Spinal cord (tissue), 10 donors: Measurements from ENCODE around the gene IL1RAPL1. TPM values are rescaled to one million over a fixed set of nuclear protein-coding genes. Genes with fewer than 3 reads are reported as not detected.
A peak's percentile ranks its signal among the peaks of the same experiment; 100 is the strongest.

Experiments used
- DNase-seq, 6 donors: peaks; one replicate each; pipeline versions ENCODE4 v3.0.0 to v3.0.0-alpha.2; 2013 to 2015; ENCODE audit warnings: low spot score in 6 of 6, low read depth in 4 of 6
- H3K27ac ChIP-seq: one replicate; pipeline ENCODE4 v1.5.1; 2013; ENCODE audit warnings: low read depth, low read length, control low read depth
- H3K27me3 ChIP-seq: one replicate; pipeline ENCODE4 v1.6.1; 2013; ENCODE audit warnings: low read length; ENCODE audit not compliant: control insufficient read depth, insufficient read depth
- H3K36me3 ChIP-seq: one replicate; pipeline ENCODE4 v1.6.1; 2013; ENCODE audit warnings: low read length; ENCODE audit not compliant: control insufficient read depth, insufficient read depth
- H3K4me1 ChIP-seq: one replicate; pipeline ENCODE4 v1.6.1; 2013; ENCODE audit warnings: low read length; ENCODE audit not compliant: control insufficient read depth, insufficient read depth
- H3K4me3 ChIP-seq: one replicate; pipeline ENCODE4 v1.5.1; 2013; ENCODE audit warnings: low read depth, low read length, control low read depth
- H3K9me3 ChIP-seq: one replicate; pipeline ENCODE4 v1.6.1; 2013; ENCODE audit warnings: low read length; ENCODE audit not compliant: control insufficient read depth, insufficient read depth
- WGBS: methylation state at CpG from one replicate; pipeline ENCODE4 v1.1.5; 2013; ENCODE audit warnings: missing lambda C conversion rate; ENCODE audit not compliant: insufficient coverage; 5-methylcytosine and 5-hydroxymethylcytosine counted together
- polyA plus RNA-seq, 2 donors: library from polyadenylated mRNA; unstranded; fragments of 120-200 nt; gene quantifications; one replicate each; pipeline ENCODE4 v1.2.1, GENCODE V29; 2013; ENCODE audit not compliant: insufficient read length in 2 of 2
- total RNA-seq, 2 donors: library from RNA; depleted of rRNA in 1 of 2; stranded (reverse); fragments of 120-200 nt in 1 of 2; fragments of >200 nt in 1 of 2; gene quantifications; one replicate each; pipeline versions ENCODE4 v1.2.3 to v1.2.4, GENCODE V29; 2013 to 2014
- donor health status: healthy.

IL1RAPL1 gene
- total and polyA plus RNA-seq, 4 donors, result 2.3 to 24.5 (median 7.0) TPM

- H3K9me3 ChIP-seq, result no peaks in the 10 kb centered on the region
- no peaks in the 10 kb centered on the region for H3K36me3 ChIP-seq
- no peaks in the 10 kb centered on the region for H3K4me1 ChIP-seq
- DNase-seq, result no peak
- H3K27ac ChIP-seq, result no peak overlapping the region
- 60% methylated on average over 1 of the region's 2 CpGs for WGBS
- no peak overlapping the region for H3K4me3 ChIP-seq
- H3K27me3 ChIP-seq, result no peaks in the 10 kb centered on the region
Observed at GRCh38 chrX:29024871-29025270, 437.6 kb downstream of the IL1RAPL1 start.

- no peaks in the 10 kb centered on the region for H3K9me3 ChIP-seq
- H3K4me1 ChIP-seq, result no peaks in the 10 kb centered on the region
- no peak overlapping the region for H3K27ac ChIP-seq
- WGBS, result 20% methylated on average over 1 of the region's 2 CpGs
- no peaks in the 10 kb centered on the region for H3K27me3 ChIP-seq
- no peak for DNase-seq
- H3K36me3 ChIP-seq, result no peaks in the 10 kb centered on the region
- H3K4me3 ChIP-seq, result no peak overlapping the region
Observed at GRCh38 chrX:29039501-29039900, 452.3 kb downstream of the IL1RAPL1 start.

- DNase-seq, result peak in 1 of 6 donors; percentile 4
- H3K9me3 ChIP-seq, result no peaks in the 10 kb centered on the region
- no peaks in the 10 kb centered on the region for H3K36me3 ChIP-seq
- no peaks in the 10 kb centered on the region for H3K4me1 ChIP-seq
- no peak overlapping the region for H3K27ac ChIP-seq
- WGBS, result no CpG with 5 or more reads among the region's 1 CpG
- H3K4me3 ChIP-seq, result no peak overlapping the region
- no peaks in the 10 kb centered on the region for H3K27me3 ChIP-seq
Observed at GRCh38 chrX:29040160-29040559, 452.9 kb downstream of the IL1RAPL1 start.

GRCh38 chrX:29042341-29042740 lies 455.1 kb downstream of the IL1RAPL1 start:
- Histone ChIP-seq H3K27ac (no peak overlapping the region), H3K27me3 (no peaks in the 10 kb centered on the region), H3K4me1 (no peaks in the 10 kb centered on the region), H3K36me3 (no peaks in the 10 kb centered on the region), H3K9me3 (no peaks in the 10 kb centered on the region), H3K4me3 (no peak overlapping the region)
- no peak for DNase-seq
- no CpG with 5 or more reads among the region's 2 CpGs for WGBS

GRCh38 chrX:29043746-29044145 lies 456.5 kb downstream of the IL1RAPL1 start:
- Histone ChIP-seq H3K27me3 (no peaks in the 10 kb centered on the region), H3K9me3 (no peaks in the 10 kb centered on the region), H3K27ac (no peak overlapping the region), H3K4me3 (no peak overlapping the region), H3K4me1 (no peaks in the 10 kb centered on the region), H3K36me3 (no peaks in the 10 kb centered on the region)
- no peak for DNase-seq
- WGBS, result 33% methylated on average over 1 of the region's 3 CpGs

GRCh38 chrX:29044423-29045184 lies 457.4 kb downstream of the IL1RAPL1 start:
- Histone ChIP-seq H3K9me3 (no peaks in the 10 kb centered on the region), H3K4me3 (no peak overlapping the region), H3K27ac (no peak overlapping the region), H3K36me3 (no peaks in the 10 kb centered on the region), H3K4me1 (no peaks in the 10 kb centered on the region), H3K27me3 (no peaks in the 10 kb centered on the region)
- no peak for DNase-seq
- WGBS, result 80% methylated on average over 1 of the region's 7 CpGs

- H3K36me3 ChIP-seq, result no peaks in the 10 kb centered on the region
- no peaks in the 10 kb centered on the region for H3K4me1 ChIP-seq
- no peaks in the 10 kb centered on the region for H3K27me3 ChIP-seq
- no peak for DNase-seq
- H3K9me3 ChIP-seq, result no peaks in the 10 kb centered on the region
- no peak overlapping the region for H3K27ac ChIP-seq
- WGBS, result no CpG with 5 or more reads among the region's 2 CpGs
- no peak overlapping the region for H3K4me3 ChIP-seq
Observed at GRCh38 chrX:29065477-29065876, 478.2 kb downstream of the IL1RAPL1 start.

GRCh38 chrX:29066516-29066915 lies 479.3 kb downstream of the IL1RAPL1 start:
- Histone ChIP-seq H3K27me3 (no peaks in the 10 kb centered on the region), H3K4me3 (no peak overlapping the region), H3K4me1 (no peaks in the 10 kb centered on the region), H3K27ac (no peak overlapping the region), H3K36me3 (no peaks in the 10 kb centered on the region), H3K9me3 (no peaks in the 10 kb centered on the region)
- 43% methylated on average over 1 of the region's 1 CpG for WGBS
- DNase-seq, result no peak

GRCh38 chrX:29067351-29067750 lies 480.1 kb downstream of the IL1RAPL1 start:
- no peaks in the 10 kb centered on the region for H3K9me3 ChIP-seq
- H3K27ac ChIP-seq, result no peak overlapping the region
- H3K4me3 ChIP-seq, result no peak overlapping the region
- no peaks in the 10 kb centered on the region for H3K36me3 ChIP-seq
- peak in 1 of 6 donors; percentile 23 for DNase-seq
- no peaks in the 10 kb centered on the region for H3K4me1 ChIP-seq
- no CpG with 5 or more reads among the region's 4 CpGs for WGBS
- no peaks in the 10 kb centered on the region for H3K27me3 ChIP-seq

- H3K4me3 ChIP-seq, result no peak overlapping the region
- H3K27me3 ChIP-seq, result no peaks in the 10 kb centered on the region
- no peak for DNase-seq
- no peaks in the 10 kb centered on the region for H3K9me3 ChIP-seq
- H3K4me1 ChIP-seq, result no peaks in the 10 kb centered on the region
- no peaks in the 10 kb centered on the region for H3K36me3 ChIP-seq
- WGBS, result no CpG with 5 or more reads among the region's 5 CpGs
- no peak overlapping the region for H3K27ac ChIP-seq
Observed at GRCh38 chrX:29071525-29072320, 484.5 kb downstream of the IL1RAPL1 start.
